B cell (primary cell): ENCODE data around the gene PHLPP1. TPM values are rescaled to one million over a fixed set of nuclear protein-coding genes. Genes with fewer than 3 reads are reported as not detected.

ENCODE experiments used
- ATAC-seq: fragments of 200-7000 bp; cut with Tn5 transposase; one replicate; pipeline ENCODE4 v1.10.0; 2021; ENCODE audit warnings: low read depth, mild to moderate bottlenecking, moderate number of reproducible peaks, moderate library complexity
- CTCF ChIA-PET: fragments of 350-600 bp; sonication (Branson Sonifier 250); formaldehyde crosslinking; loops from one replicate; lab custom pipeline; 2021; ENCODE audit warnings: antibody characterized with exemption, inconsistent platforms; lab: Charles Lee
- POLR2A ChIA-PET: fragments of 350-600 bp; sonication (Branson Sonifier 250); formaldehyde crosslinking; loops from one replicate; lab custom pipeline; 2021; ENCODE audit warnings: antibody characterized with exemption; lab: Charles Lee
- DNase-seq: peaks from one replicate; pipeline ENCODE4 v3.0.0; 2013
- H2AFZ ChIP-seq: 2 replicates; pipeline ENCODE4 v1.6.1; 2012; ENCODE audit warnings: mild to moderate bottlenecking, low read depth, low read length; ENCODE audit not compliant: insufficient read depth, poor library complexity, severe bottlenecking
- H3K27ac ChIP-seq, 2 donors: 1 replicate in 1 of 2; 2 replicates in 1 of 2; pipeline ENCODE4 v1.5.1; 2012 to 2013; ENCODE audit warnings: low read length in 2 of 2, mild to moderate bottlenecking in 2 of 2, moderate library complexity in 1 of 2
- H3K27me3 ChIP-seq, 4 experiments: fragments of 200-600 bp in 1 of 4; sonication (generic) in 1 of 4; replicated peaks in 1 of 4; 1 replicate in 2 of 4; 2 replicates in 2 of 4; pipeline versions ENCODE4 v1.6.1 to v1.7.0; 2013 to 2016; ENCODE audit warnings: low read length in 3 of 4, mild to moderate bottlenecking in 2 of 4, mixed read lengths in 1 of 4, moderate library complexity in 1 of 4; ENCODE audit not compliant: insufficient read depth in 4 of 4, control insufficient read depth in 3 of 4; ENCODE audit errors: control extremely low read depth in 1 of 4
- H3K36me3 ChIP-seq, 2 experiments: replicated peaks in 1 of 2; 1 replicate in 1 of 2; 2 replicates in 1 of 2; pipeline versions ENCODE4 v1.6.1 to v1.7.1; 2013; ENCODE audit warnings: low read length in 1 of 2; ENCODE audit not compliant: insufficient read depth in 2 of 2, control insufficient read depth in 1 of 2; ENCODE audit errors: control extremely low read depth in 1 of 2, extremely low read depth in 1 of 2
- H3K4me1 ChIP-seq, 2 donors: fragments of 200-600 bp in 1 of 2; sonication (generic) in 1 of 2; 1 replicate in 1 of 2; 2 replicates in 1 of 2; pipeline versions ENCODE4 v1.5.1 to v1.6.1; 2013 to 2017; ENCODE audit warnings: low read length in 2 of 2; ENCODE audit not compliant: control insufficient read depth in 2 of 2, insufficient read depth in 2 of 2
- H3K4me2 ChIP-seq: replicated peaks from 2 replicates; pipeline ENCODE3; 2012; ENCODE audit warnings: mild to moderate bottlenecking, low read depth, low read length; ENCODE audit not compliant: poor library complexity, severe bottlenecking
- H3K4me3 ChIP-seq, 5 experiments: fragments of 200-600 bp in 1 of 5; sonication (generic) in 1 of 5; 1 replicate in 3 of 5; 2 replicates in 2 of 5; pipeline versions ENCODE4 v1.5.1 to v1.7.0; 2011 to 2016; ENCODE audit warnings: low read length in 4 of 5, mild to moderate bottlenecking in 4 of 5, low read depth in 2 of 5, control low read depth in 1 of 5, moderate library complexity in 1 of 5; ENCODE audit not compliant: insufficient read depth in 1 of 5; ENCODE audit errors: control extremely low read depth in 1 of 5, extremely low read depth in 1 of 5
- H3K79me2 ChIP-seq: fragments of 200-600 bp; sonication (generic); one replicate; pipeline ENCODE4 v1.6.0; 2016; ENCODE audit warnings: low read length; ENCODE audit not compliant: control insufficient read depth, insufficient read depth
- H3K9ac ChIP-seq: fragments of 200-600 bp; sonication (generic); 2 replicates; pipeline ENCODE4 v1.6.1; 2017; ENCODE audit warnings: mild to moderate bottlenecking, low read length, moderate library complexity
- H3K9me3 ChIP-seq, 3 donors: one replicate each; pipeline versions ENCODE4 v1.6.1 to v1.7.1; 2013; ENCODE audit warnings: low read length in 2 of 3; ENCODE audit not compliant: control insufficient read depth in 2 of 3, insufficient read depth in 1 of 3; ENCODE audit errors: control extremely low read depth in 1 of 3
- H4K20me1 ChIP-seq: 2 replicates; pipeline ENCODE4 v1.6.0; 2012; ENCODE audit warnings: mild to moderate bottlenecking, low read length; ENCODE audit not compliant: insufficient read depth, control insufficient read depth, poor library complexity, severe bottlenecking
- H3K27ac Mint-ChIP-seq: one replicate; pipeline ENCODE4 v1.8.0; 2021; ENCODE audit warnings: mixed read lengths
- H3K27me3 Mint-ChIP-seq: one replicate; pipeline ENCODE4 v1.8.0; 2021; ENCODE audit warnings: mixed read lengths
- H3K4me1 Mint-ChIP-seq: one replicate; pipeline ENCODE4 v1.8.0; 2021; ENCODE audit warnings: mixed read lengths
- H3K4me3 Mint-ChIP-seq: one replicate; pipeline ENCODE4 v1.8.0; 2021; ENCODE audit warnings: mixed read lengths
- H3K9me3 Mint-ChIP-seq: one replicate; pipeline ENCODE4 v1.8.0; 2022; ENCODE audit warnings: mixed read lengths; ENCODE audit not compliant: insufficient read depth
- EZH2 ChIP-seq: IDR thresholded peaks from 2 replicates; pipeline ENCODE4 v1.6.1; 2012; ENCODE audit warnings: borderline replicate concordance, low read depth, mild to moderate bottlenecking, moderate library complexity, low read length; ENCODE audit not compliant: insufficient read depth, poor library complexity, severe bottlenecking
- WGBS: methylation state at CpG from one replicate; pipeline ENCODE4 v1.1.5; 2013; ENCODE audit warnings: missing lambda C conversion rate; ENCODE audit not compliant: insufficient coverage; 5-methylcytosine and 5-hydroxymethylcytosine counted together
- intact Hi-C: fragments of 100-400 bp; cut with micrococcal nuclease; formaldehyde crosslinking; loops from one replicate; pipeline ENCODE4 v1.10.0; 2022
- polyA plus RNA-seq: library from polyadenylated mRNA; depleted of rRNA; stranded (reverse); fragments of >200 nt; gene quantifications from 2 replicates; pipeline ENCODE4 v1.2.3, GENCODE V29; 2012
- total RNA-seq, 2 donors: library from RNA; stranded (reverse); fragments of 120-200 nt in 1 of 2; gene quantifications; 1 replicate in 1 of 2; 2 replicates in 1 of 2; pipeline versions ENCODE4 v1.2.3 to v1.2.4, GENCODE V29; 2013 to 2022
- TF ChIP-seq, protein P1 (sequence below): fragments of 200-600 bp; IDR thresholded peaks from one replicate; pipeline ENCODE4 v1.8.0; 2022; ENCODE audit warnings: antibody characterized with exemption, mild to moderate bottlenecking

The PHLPP1 gene
- total and polyA plus RNA-seq, 2 donors (not counting 1 experiment from before 2014, with no cell fraction given) = 3.0 to 20.7 TPM

GRCh38 chr18:62825382-62825781 lies 110.0 kb downstream of the PHLPP1 start:
- H3K36me3 ChIP-seq = no peaks in the 10 kb centered on the region
- no peak overlapping the region for H2AFZ ChIP-seq
- Mint-ChIP-seq H3K4me3 (no peak overlapping the region), H3K4me1 (peaks cover 16% of the 10 kb centered on the region), H3K9me3 (no peaks in the 10 kb centered on the region), H3K27me3 (no peaks in the 10 kb centered on the region), H3K27ac (no peak overlapping the region)
- no peak for DNase-seq
- no peak for ATAC-seq
- no peak for TF ChIP-seq EZH2
- TF ChIP-seq, protein P1, sequence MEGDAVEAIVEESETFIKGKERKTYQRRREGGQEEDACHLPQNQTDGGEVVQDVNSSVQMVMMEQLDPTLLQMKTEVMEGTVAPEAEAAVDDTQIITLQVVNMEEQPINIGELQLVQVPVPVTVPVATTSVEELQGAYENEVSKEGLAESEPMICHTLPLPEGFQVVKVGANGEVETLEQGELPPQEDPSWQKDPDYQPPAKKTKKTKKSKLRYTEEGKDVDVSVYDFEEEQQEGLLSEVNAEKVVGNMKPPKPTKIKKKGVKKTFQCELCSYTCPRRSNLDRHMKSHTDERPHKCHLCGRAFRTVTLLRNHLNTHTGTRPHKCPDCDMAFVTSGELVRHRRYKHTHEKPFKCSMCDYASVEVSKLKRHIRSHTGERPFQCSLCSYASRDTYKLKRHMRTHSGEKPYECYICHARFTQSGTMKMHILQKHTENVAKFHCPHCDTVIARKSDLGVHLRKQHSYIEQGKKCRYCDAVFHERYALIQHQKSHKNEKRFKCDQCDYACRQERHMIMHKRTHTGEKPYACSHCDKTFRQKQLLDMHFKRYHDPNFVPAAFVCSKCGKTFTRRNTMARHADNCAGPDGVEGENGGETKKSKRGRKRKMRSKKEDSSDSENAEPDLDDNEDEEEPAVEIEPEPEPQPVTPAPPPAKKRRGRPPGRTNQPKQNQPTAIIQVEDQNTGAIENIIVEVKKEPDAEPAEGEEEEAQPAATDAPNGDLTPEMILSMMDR = no peak
- intact Hi-C loops = no loop called here
- no peaks in the 10 kb centered on the region for H3K27me3 ChIP-seq
- H3K4me3 ChIP-seq = no peak overlapping the region
- 80% methylated on average over 1 of the region's 1 CpG for WGBS
- H3K9ac ChIP-seq = no peak overlapping the region
- H3K9me3 ChIP-seq = no peaks in the 10 kb centered on the region
- H3K4me1 ChIP-seq = peaks cover 5% of the 10 kb centered on the region in 2 donors
- H3K4me2 ChIP-seq = no peak overlapping the region
- no peaks in the 10 kb centered on the region for H4K20me1 ChIP-seq
- H3K79me2 ChIP-seq = peaks cover 3% of the 10 kb centered on the region
- ChIA-PET CTCF (no interaction called here), POLR2A (no interaction called here)
- no peak overlapping the region for H3K27ac ChIP-seq

DNA sequence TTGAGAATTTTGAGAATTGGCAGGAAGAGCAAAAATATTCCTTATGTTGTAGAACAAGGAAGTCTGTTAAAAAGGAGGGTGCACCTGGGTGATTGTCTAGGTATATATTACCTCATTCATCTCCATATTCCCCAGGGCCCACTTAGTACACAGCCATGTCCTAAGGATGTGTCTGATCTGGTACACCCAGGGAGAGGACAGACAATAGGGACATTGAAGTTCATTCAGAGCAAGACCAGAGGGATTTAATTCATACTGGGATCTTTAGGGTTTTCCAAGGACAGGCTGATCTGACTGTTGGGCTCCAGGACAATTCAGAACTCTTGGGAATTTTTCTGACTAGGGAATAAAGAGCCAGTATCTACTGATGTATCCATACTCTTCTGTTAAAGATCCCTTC lies 112.1 kb downstream of the PHLPP1 start:
- Histone ChIP-seq H3K9me3 (no peaks in the 10 kb centered on the region), H3K9ac (no peak overlapping the region), H3K79me2 (peaks cover 3% of the 10 kb centered on the region), H2AFZ (no peak overlapping the region), H3K36me3 (no peaks in the 10 kb centered on the region), H3K4me3 (no peak overlapping the region), H3K4me1 (peaks cover 5 to 11% of the 10 kb centered on the region in 2 donors), H4K20me1 (no peaks in the 10 kb centered on the region), H3K4me2 (no peak overlapping the region), H3K27ac (no peak overlapping the region), H3K27me3 (no peaks in the 10 kb centered on the region)
- H3K4me1 Mint-ChIP-seq = peaks cover 26% of the 10 kb centered on the region
- POLR2A ChIA-PET = no interaction called here
- no peaks in the 10 kb centered on the region for H3K9me3 Mint-ChIP-seq
- TF ChIP-seq, protein P1 = no peak
- no peak for TF ChIP-seq EZH2
- H3K4me3 Mint-ChIP-seq = no peak overlapping the region
- intact Hi-C loops = no loop called here
- no peak overlapping the region for H3K27ac Mint-ChIP-seq
- CTCF ChIA-PET = no interaction called here
- H3K27me3 Mint-ChIP-seq = no peaks in the 10 kb centered on the region
- DNase-seq (no peak), ATAC-seq (no peak)
